OCI-LY1 (cell line): ENCODE results near the gene CUX1.

ENCODE experiments used
- EZH2 ChIP-seq: fragments of 200-600 bp; sonication (generic), shearing (Covaris generic); IDR thresholded peaks from 2 replicates; pipeline ENCODE4 v1.8.0; 2017; ENCODE audit warnings: borderline replicate concordance, mixed run types, mild to moderate bottlenecking, antibody characterized with exemption, low read length, moderate library complexity, mixed read lengths
- TF ChIP-seq, protein P1 (sequence below): fragments of 200-600 bp; sonication (generic), shearing (Covaris generic); IDR thresholded peaks from 2 replicates; pipeline ENCODE4 v1.5.1; 2017; ENCODE audit warnings: mild to moderate bottlenecking, antibody characterized with exemption, low read length, moderate library complexity, mixed read lengths

DNA sequence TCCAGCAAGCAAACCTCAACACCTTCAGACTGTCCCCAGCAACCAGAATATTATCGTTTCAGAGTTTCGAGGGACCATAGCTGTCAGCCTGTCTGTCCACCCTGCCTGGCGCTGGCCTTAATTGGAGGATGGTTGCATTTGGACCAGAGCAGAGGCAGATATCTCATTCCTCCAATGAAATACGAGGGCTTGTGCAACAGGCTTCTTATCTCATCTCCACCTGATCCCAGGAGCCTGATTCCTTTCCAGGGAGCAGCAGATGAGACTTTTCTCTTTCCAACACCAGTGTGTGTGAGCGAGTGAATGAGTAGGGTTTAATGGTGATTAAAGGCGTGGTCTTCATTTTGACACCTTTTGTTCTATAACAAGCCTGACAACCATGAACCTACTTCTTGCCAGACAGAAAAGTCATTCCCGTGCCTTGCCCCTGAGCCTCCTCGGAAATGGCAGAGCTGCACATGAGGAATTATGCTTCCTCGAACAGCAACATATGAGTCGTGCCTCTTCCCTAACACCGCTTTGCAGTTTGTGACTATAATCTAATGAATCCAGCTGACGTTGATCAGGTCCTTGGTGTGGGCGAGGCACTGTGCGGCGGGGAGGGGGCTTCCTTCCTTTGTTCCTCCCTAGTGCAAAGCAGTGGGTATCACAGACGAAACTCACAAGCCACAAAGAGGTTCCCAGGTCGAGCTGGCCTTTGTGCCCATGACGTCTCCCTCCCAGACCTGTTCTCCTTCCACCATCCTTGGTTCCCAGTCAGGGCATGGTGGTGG, 147.4 kb downstream of the CUX1 start:
- TF ChIP-seq, protein P1, sequence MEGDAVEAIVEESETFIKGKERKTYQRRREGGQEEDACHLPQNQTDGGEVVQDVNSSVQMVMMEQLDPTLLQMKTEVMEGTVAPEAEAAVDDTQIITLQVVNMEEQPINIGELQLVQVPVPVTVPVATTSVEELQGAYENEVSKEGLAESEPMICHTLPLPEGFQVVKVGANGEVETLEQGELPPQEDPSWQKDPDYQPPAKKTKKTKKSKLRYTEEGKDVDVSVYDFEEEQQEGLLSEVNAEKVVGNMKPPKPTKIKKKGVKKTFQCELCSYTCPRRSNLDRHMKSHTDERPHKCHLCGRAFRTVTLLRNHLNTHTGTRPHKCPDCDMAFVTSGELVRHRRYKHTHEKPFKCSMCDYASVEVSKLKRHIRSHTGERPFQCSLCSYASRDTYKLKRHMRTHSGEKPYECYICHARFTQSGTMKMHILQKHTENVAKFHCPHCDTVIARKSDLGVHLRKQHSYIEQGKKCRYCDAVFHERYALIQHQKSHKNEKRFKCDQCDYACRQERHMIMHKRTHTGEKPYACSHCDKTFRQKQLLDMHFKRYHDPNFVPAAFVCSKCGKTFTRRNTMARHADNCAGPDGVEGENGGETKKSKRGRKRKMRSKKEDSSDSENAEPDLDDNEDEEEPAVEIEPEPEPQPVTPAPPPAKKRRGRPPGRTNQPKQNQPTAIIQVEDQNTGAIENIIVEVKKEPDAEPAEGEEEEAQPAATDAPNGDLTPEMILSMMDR: no peak
- no peak for TF ChIP-seq EZH2
